GM20431 (cell line): ENCODE results near the gene ADAMTS18.

ENCODE experiments used
- in situ Hi-C: fragments of 300-500 bp; cut with MseI, MboI; formaldehyde crosslinking; loops from one replicate; pipeline ENCODE4 v1.15.0; 2020; ENCODE audit warnings: low sequenced_read_pairs; ENCODE audit not compliant: unreplicated experiment

ADAMTS18 gene

GRCh38 chr16:77332792-77333191, 102.0 kb downstream of the ADAMTS18 start:
- in situ Hi-C loops: no loop called here

- in situ Hi-C loops: no loop called here
Measured at GRCh38 chr16:77331802-77332586, 102.8 kb downstream of the ADAMTS18 start.

GRCh38 chr16:77331043-77331442, 103.8 kb downstream of the ADAMTS18 start:
- in situ Hi-C loops: no loop called here

GRCh38 chr16:77330332-77331042, 104.3 kb downstream of the ADAMTS18 start:
- in situ Hi-C loops: no loop called here

- in situ Hi-C loops: no loop called here
Measured at GRCh38 chr16:77328768-77329167, 106.1 kb downstream of the ADAMTS18 start.

GRCh38 chr16:77328274-77328673, 106.6 kb downstream of the ADAMTS18 start:
- in situ Hi-C loops: no loop called here

- in situ Hi-C loops: no loop called here
Measured at GRCh38 chr16:77327717-77328116, 107.1 kb downstream of the ADAMTS18 start.

GRCh38 chr16:77324729-77325128, 110.1 kb downstream of the ADAMTS18 start:
- in situ Hi-C loops: no loop called here

GRCh38 chr16:77323695-77324094, 111.1 kb downstream of the ADAMTS18 start:
- in situ Hi-C loops: no loop called here

- in situ Hi-C loops: no loop called here
Measured at GRCh38 chr16:77322757-77323156, 112.1 kb downstream of the ADAMTS18 start.

- in situ Hi-C loops: no loop called here
Measured at GRCh38 chr16:77317059-77317458, 117.8 kb downstream of the ADAMTS18 start.

- in situ Hi-C loops: no loop called here
Measured at GRCh38 chr16:77310877-77311276, 124.0 kb downstream of the ADAMTS18 start.

- in situ Hi-C loops: no loop called here
Measured at GRCh38 chr16:77308163-77308561, 126.7 kb downstream of the ADAMTS18 start.

- in situ Hi-C loops: no loop called here
Measured at GRCh38 chr16:77307426-77308162, 127.2 kb downstream of the ADAMTS18 start.

GRCh38 chr16:77306075-77306474, 128.8 kb downstream of the ADAMTS18 start:
- in situ Hi-C loops: no loop called here

GRCh38 chr16:77304877-77305276, 130.0 kb downstream of the ADAMTS18 start:
- in situ Hi-C loops: no loop called here

- in situ Hi-C loops: no loop called here
Measured at GRCh38 chr16:77304134-77304533, 130.7 kb downstream of the ADAMTS18 start.

GRCh38 chr16:77302674-77303073, 132.2 kb downstream of the ADAMTS18 start:
- in situ Hi-C loops: no loop called here

- in situ Hi-C loops: no loop called here
Measured at GRCh38 chr16:77302249-77302648, 132.6 kb downstream of the ADAMTS18 start.

- in situ Hi-C loops: no loop called here
Measured at GRCh38 chr16:77300256-77300655, 134.6 kb downstream of the ADAMTS18 start.

GRCh38 chr16:77299395-77299794, 135.4 kb downstream of the ADAMTS18 start:
- in situ Hi-C loops: no loop called here
